ENCODE results near the gene CLEC3A.
A peak's percentile ranks its signal among the peaks of the same experiment; 100 is the strongest.
"Not testable (repeated sequence)": the region's sequence is repeated elsewhere in the genome, so short reads cannot be mapped to it uniquely, and the experiment has no call there.

CLEC3A gene

DNA sequence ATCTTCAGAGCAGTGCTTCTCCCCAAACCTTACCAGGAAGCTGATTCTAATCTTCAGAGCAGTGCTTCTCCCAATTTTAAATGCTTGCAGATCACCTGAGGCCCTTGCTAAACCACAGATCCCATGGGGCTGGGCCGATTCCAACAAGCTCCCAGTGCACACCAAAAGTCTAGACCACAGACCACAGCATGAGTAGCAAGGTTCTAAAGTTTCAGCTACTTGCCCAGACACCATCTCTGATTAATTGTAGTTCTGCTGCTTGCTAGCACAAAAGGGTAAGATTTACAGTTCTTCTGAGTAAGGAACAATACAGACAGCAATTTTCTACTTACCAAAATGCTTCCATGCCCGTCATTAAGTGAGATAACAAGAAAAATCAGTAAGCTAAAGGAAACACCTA, 12.2 kb downstream of the CLEC3A start:
- DNase-seq = peak; percentile 27

GRCh38 chr16:78035012-78035411, 12.7 kb downstream of the CLEC3A start:
- DNase-seq = no peak

- no peak for DNase-seq
Measured at GRCh38 chr16:78040396-78040795, 18.0 kb downstream of the CLEC3A start.

GRCh38 chr16:78045865-78046581, 23.7 kb downstream of the CLEC3A start:
- DNase-seq = peak; percentile 58

DNA sequence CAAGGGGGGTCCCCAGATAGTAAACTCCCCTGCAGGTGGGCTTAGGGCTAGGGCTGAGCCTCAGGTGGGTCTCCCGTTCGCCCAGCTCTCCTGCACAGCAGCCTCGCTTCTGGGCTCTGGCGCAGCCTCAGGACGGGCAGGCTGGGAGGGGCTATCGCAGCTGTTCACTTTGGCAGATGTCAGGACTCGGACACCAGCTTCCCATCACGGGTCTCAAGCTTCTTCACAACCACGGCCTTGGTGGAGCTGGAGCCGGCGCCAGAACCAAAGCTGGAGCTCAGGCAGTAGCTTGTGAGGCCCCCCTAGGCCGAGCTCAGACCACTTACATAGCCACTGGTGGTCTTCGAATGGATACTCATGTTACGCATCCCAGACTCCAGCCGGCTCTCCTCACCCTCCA, 26.0 kb downstream of the CLEC3A start:
- DNase-seq = no peak

GRCh38 chr16:78050734-78051400, 28.5 kb downstream of the CLEC3A start:
- DNase-seq = no peak

DNA sequence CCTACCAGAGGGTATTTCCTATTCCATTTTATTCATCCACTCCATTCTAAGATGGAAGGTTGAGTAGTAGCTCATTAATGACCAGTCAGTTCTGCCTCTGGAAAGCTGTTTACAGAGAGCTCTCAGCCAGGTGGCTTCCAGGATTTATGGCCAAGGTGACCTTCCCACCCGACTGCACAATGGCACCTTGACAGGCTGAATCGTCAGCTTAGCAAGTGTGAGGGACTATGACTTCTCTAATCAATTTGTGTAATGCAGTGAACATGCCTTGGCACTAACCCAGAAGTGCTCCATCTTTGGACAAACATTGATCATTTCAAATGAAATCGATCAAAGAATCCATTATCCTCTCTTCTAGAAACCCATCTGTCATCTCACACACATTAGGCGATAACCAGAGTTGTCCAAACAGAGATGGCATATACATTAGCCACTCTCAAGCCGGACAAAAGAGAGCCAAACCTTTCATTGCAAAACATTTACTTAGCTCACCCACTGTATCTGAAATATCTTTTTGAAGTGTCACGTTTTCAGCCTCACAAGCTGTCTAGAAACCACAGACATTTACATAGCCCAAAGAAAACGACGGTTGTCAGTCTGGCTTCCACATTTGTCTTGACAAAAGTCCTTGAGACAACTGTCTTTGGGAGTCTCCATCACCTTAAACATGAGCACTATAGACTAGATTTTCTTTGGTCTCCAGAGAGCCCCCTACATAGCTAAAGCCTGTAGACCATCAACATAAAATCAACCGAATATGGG, 35.6 kb downstream of the CLEC3A start:
- DNase-seq = no peak

DNA sequence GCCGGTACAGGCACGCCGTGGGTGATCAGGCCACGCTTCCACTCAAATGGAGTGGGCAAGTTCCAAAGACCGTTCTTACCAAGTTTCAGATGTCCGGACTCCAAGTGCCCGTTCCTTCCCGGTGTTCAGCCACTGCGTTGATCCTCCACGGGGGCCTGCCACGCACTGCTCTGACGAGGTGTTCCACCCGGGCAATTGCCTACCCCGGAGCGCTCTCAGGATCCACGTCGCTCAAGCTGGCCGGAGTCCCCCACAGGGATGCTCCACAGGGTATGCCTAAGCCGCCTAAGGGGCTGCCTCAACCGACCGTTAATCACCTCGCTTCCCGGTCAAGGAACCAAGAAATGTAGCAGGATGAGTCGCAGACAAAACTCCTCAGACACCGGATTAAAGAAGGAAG, 37.5 kb downstream of the CLEC3A start:
- DNase-seq = not testable (repeated sequence)

DNA sequence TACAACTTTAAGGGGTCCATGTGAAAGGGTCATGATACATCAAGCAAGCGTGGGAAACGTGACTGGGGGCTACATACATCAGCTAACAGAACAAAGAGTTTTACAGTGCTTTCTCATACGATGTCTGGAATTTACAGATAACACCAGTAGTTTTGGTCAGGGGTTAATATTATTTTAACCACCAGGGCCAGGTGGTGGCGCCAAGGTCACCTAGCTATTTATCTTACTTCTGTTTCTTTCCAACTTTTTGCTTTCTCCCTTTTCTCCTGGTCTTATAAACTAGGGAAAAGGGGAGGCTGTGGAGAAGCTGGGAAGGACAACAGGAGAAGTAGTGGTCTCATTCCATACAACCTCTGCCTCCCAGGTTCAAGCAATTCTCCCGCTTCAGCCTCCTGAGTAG, 37.9 kb downstream of the CLEC3A start:
- no peak for DNase-seq

GRCh38 chr16:78060809-78061208, 38.5 kb downstream of the CLEC3A start:
- DNase-seq = no peak

- DNase-seq = no peak
Measured at GRCh38 chr16:78065319-78065718, 43.0 kb downstream of the CLEC3A start.

DNA sequence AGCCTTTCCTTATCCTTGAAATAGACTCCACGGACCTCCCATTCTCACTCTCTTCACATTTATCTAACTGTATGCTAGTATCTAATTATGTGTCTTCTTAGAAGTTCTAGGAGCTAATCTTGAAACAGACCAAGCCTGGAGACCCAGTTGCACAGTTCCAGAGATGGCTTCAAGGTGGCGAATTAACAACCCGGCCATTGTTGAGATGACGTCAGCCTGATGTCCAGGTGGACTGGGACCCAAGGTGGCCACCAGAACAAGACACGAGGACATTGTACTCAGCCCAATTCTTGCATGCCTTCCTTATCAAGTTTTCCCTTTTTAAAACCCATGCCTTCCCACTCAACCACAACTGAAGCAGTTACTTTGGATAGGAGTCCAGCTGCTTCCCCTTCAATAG, 47.6 kb downstream of the CLEC3A start:
- DNase-seq = no peak

DNA sequence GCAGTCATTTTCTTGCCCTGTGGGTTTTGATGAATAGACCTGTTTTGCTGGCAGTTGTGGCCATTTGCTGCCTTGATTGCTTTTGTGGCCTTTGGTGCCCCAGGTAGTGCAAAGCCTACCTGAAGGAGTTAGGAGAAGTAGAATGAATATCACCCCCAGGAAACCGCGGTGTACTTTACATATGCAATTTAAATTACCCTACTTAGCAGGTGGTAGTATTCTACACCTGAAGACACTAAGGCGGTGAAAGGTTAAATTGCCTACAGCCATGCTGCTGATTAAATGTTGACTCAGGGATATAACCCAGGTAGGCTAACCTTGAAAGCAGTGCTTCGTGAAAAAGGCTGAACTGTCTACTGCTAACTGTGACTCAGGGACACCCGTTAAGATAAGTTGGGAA, 49.9 kb downstream of the CLEC3A start:
- DNase-seq = no peak

DNA sequence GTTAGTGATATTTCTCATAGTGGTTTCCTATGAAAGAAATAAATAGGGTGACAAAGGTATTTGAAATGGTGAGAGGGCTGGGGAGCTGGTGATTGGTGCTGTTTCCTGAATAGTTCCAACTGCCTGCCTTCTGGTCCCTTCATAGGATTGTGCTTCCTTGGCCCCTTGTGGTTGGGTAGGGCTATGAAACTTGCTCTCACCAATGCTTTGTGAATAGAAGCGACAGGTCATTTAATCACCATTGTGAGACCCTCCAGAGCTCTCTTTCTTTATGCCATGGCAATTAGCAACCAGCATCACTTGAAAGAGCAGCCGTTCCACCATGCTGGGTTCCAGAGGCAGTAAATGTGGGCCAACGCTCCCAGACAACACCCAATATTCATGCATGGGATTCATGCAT, 53.5 kb downstream of the CLEC3A start:
- DNase-seq = no peak

DNA sequence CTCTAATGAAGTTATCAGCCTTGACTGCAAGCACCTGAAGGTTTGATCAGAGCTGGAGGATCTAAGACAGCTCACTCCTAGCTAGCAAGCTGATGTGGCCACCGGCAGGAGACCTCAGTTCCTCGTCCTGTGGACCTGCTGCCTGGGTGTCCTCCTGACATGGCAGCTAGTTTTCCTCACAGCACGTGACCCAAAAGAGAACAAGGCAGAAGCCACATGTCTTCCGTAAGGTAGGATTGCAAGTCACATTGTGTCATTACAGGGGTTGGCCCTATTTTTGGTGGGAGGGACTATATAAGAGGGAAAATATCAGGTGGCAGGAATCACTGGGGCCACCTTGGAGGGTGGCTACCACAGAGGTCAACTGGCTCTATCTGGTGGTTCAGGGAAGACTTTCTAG, 59.0 kb downstream of the CLEC3A start:
- DNase-seq = no peak
